H1 (cell line): ENCODE data around the gene CACNG4. TPM values are rescaled to one million over a fixed set of nuclear protein-coding genes. Genes with fewer than 3 reads are reported as not detected.

ENCODE experiments used
- CTCF ChIA-PET: fragments of 300-600 bp; sonication (Branson Sonifier 250); formaldehyde crosslinking; loops from one replicate; lab custom pipeline; 2021; ENCODE audit not compliant: partially characterized antibody; lab: Charles Lee
- POLR2A ChIA-PET: fragments of 300-600 bp; sonication (Branson Sonifier 250); formaldehyde crosslinking; loops from one replicate; lab custom pipeline; 2021; ENCODE audit warnings: inconsistent platforms; ENCODE audit not compliant: partially characterized antibody; lab: Charles Lee
- DNase-seq, 2 experiments: peaks; one replicate each; pipeline versions ENCODE4 v3.0.0 to v3.0.0-alpha.2; 2010 to 2022; ENCODE audit warnings: low spot score in 2 of 2, low read depth in 1 of 2, mixed read lengths in 1 of 2
- FAIRE-seq: peaks from 2 replicates; lab custom pipeline; 2011; peaks lifted over from hg19 to GRCh38; lab: Jason Lieb, UNC
- H2AFZ ChIP-seq: 2 replicates; pipeline ENCODE4 v1.8.1; 2012; ENCODE audit warnings: low read length, inconsistent platforms
- H2AK5ac ChIP-seq: 2 replicates; pipeline ENCODE4 v1.6.1; 2013; ENCODE audit warnings: low read depth, low read length
- H2BK120ac ChIP-seq: replicated peaks from 2 replicates; pipeline ENCODE3; 2013; ENCODE audit warnings: low read depth, low read length, inconsistent platforms
- H2BK12ac ChIP-seq: 2 replicates; pipeline ENCODE4 v1.6.1; 2013; ENCODE audit warnings: low read depth, low read length
- H2BK15ac ChIP-seq: 2 replicates; pipeline ENCODE4 v1.6.1; 2013; ENCODE audit warnings: low read length
- H2BK20ac ChIP-seq: 2 replicates; pipeline ENCODE4 v1.6.1; 2013; ENCODE audit warnings: low read length
- H2BK5ac ChIP-seq: 2 replicates; pipeline ENCODE4 v1.6.1; 2013; ENCODE audit warnings: low read depth, low read length
- H3K14ac ChIP-seq: 2 replicates; pipeline ENCODE4 v1.6.1; 2013; ENCODE audit warnings: inconsistent platforms; ENCODE audit not compliant: insufficient read length
- H3K18ac ChIP-seq: 2 replicates; pipeline ENCODE4 v1.6.1; 2013; ENCODE audit warnings: low read length; ENCODE audit errors: extremely low read depth
- H3K23ac ChIP-seq: 2 replicates; pipeline ENCODE4 v1.6.1; 2013; ENCODE audit warnings: inconsistent platforms; ENCODE audit not compliant: insufficient read length
- H3K23me2 ChIP-seq: 2 replicates; pipeline ENCODE4 v1.6.1; 2013; ENCODE audit warnings: low read depth, low read length
- H3K27ac ChIP-seq: 2 replicates; pipeline ENCODE4 v1.6.1; 2011; ENCODE audit warnings: low read depth, low read length, inconsistent platforms
- H3K27me3 ChIP-seq, 4 experiments: replicated peaks in 1 of 4; 1 replicate in 1 of 4; 2 replicates in 3 of 4; pipeline versions ENCODE4 v1.6.1 to v1.8.1; 2011 to 2013; ENCODE audit warnings: low read length in 3 of 4, mild to moderate bottlenecking in 3 of 4, inconsistent platforms in 2 of 4, mixed read lengths in 2 of 4, moderate library complexity in 1 of 4; ENCODE audit not compliant: control insufficient read depth in 3 of 4, insufficient read depth in 3 of 4; ENCODE audit errors: extremely low read depth in 1 of 4
- H3K36me3 ChIP-seq, 4 experiments: 2 replicates each; pipeline versions ENCODE4 v1.6.1 to v1.8.1; 2011 to 2013; ENCODE audit warnings: mild to moderate bottlenecking in 4 of 4, low read length in 3 of 4, moderate library complexity in 2 of 4, control low read depth in 1 of 4, inconsistent platforms in 1 of 4; ENCODE audit not compliant: insufficient read depth in 4 of 4, control insufficient read depth in 2 of 4
- H3K4ac ChIP-seq: replicated peaks from 2 replicates; pipeline ENCODE3; 2013; ENCODE audit warnings: low read length, low read depth, mixed read lengths, inconsistent platforms; ENCODE audit not compliant: insufficient read length
- H3K4me1 ChIP-seq, 4 experiments: replicated peaks in 1 of 4; 1 replicate in 1 of 4; 2 replicates in 3 of 4; pipeline versions ENCODE4 v1.6.1 to v1.8.1; 2011 to 2013; ENCODE audit warnings: low read length in 3 of 4, inconsistent platforms in 2 of 4, mixed read lengths in 1 of 4; ENCODE audit not compliant: insufficient read depth in 4 of 4, control insufficient read depth in 3 of 4
- H3K4me2 ChIP-seq, 2 experiments: 2 replicates each; pipeline versions ENCODE4 v1.6.1 to v1.8.1; 2011 to 2013; ENCODE audit warnings: low read depth in 2 of 2, low read length in 2 of 2, control low read depth in 1 of 2, inconsistent platforms in 1 of 2, mild to moderate bottlenecking in 1 of 2; ENCODE audit not compliant: insufficient read depth in 1 of 2
- H3K4me3 ChIP-seq, 4 experiments: fragments of 200-600, 300-600 bp in 1 of 4; sonication (generic), shearing (Covaris generic), sonication (Bioruptor Twin) in 1 of 4; 2 replicates each; pipeline versions ENCODE4 v1.5.1 to v1.8.1; 2011 to 2016; ENCODE audit warnings: low read length in 4 of 4, low read depth in 3 of 4, control low read depth in 2 of 4, inconsistent platforms in 2 of 4, mild to moderate bottlenecking in 2 of 4, mixed read lengths in 1 of 4, moderate library complexity in 1 of 4; ENCODE audit not compliant: insufficient read depth in 2 of 4; ENCODE audit errors: extremely low read depth in 1 of 4
- H3K56ac ChIP-seq: replicated peaks from 2 replicates; pipeline ENCODE3; 2013; ENCODE audit warnings: low read depth, mild to moderate bottlenecking, mixed read lengths, low read length, inconsistent platforms; ENCODE audit not compliant: insufficient read length
- H3K79me1 ChIP-seq: 2 replicates; pipeline ENCODE4 v1.6.1; 2013; ENCODE audit warnings: low read depth, low read length, control low read depth
- H3K79me2 ChIP-seq, 2 experiments: 2 replicates each; pipeline versions ENCODE4 v1.6.1 to v1.8.1; 2012 to 2013; ENCODE audit warnings: low read length in 2 of 2, mild to moderate bottlenecking in 2 of 2, inconsistent platforms in 1 of 2; ENCODE audit not compliant: insufficient read depth in 2 of 2, control insufficient read depth in 1 of 2
- H3K9ac ChIP-seq, 4 experiments: replicated peaks in 1 of 4; 1 replicate in 1 of 4; 2 replicates in 3 of 4; pipeline versions ENCODE4 v1.6.1 to v1.8.1; 2011 to 2013; ENCODE audit warnings: low read depth in 3 of 4, low read length in 3 of 4, control low read depth in 2 of 4, mild to moderate bottlenecking in 2 of 4, moderate library complexity in 2 of 4, inconsistent platforms in 1 of 4; ENCODE audit errors: extremely low read depth in 1 of 4
- H3K9me3 ChIP-seq, 2 experiments: 2 replicates each; pipeline versions ENCODE4 v1.6.1 to v1.8.1; 2012 to 2013; ENCODE audit warnings: mild to moderate bottlenecking in 2 of 2, moderate library complexity in 2 of 2, control low read depth in 1 of 2, inconsistent platforms in 1 of 2, low read depth in 1 of 2, low read length in 1 of 2, mixed read lengths in 1 of 2; ENCODE audit not compliant: insufficient read depth in 2 of 2
- H4K20me1 ChIP-seq, 2 experiments: replicated peaks in 1 of 2; 2 replicates each; pipeline versions ENCODE3 to v1.8.1; 2011 to 2013; ENCODE audit warnings: inconsistent platforms in 2 of 2, low read length in 2 of 2, mild to moderate bottlenecking in 1 of 2; ENCODE audit not compliant: insufficient read depth in 2 of 2, control insufficient read depth in 1 of 2
- H4K5ac ChIP-seq: 2 replicates; pipeline ENCODE4 v1.6.1; 2013; ENCODE audit warnings: low read length, low read depth, mixed read lengths, inconsistent platforms; ENCODE audit not compliant: insufficient read length
- H4K8ac ChIP-seq: 2 replicates; pipeline ENCODE4 v1.8.0; 2013; ENCODE audit warnings: mild to moderate bottlenecking, moderate library complexity, low read length, inconsistent platforms; ENCODE audit not compliant: insufficient read depth; ENCODE audit errors: extremely low read depth
- H4K91ac ChIP-seq: replicated peaks from 2 replicates; pipeline ENCODE3; 2013; ENCODE audit warnings: low read length, mixed read lengths, inconsistent platforms; ENCODE audit not compliant: insufficient read length
- ASH2L ChIP-seq: fragments of 200-600, 300-600 bp; sonication (generic); IDR thresholded peaks from one replicate; pipeline ENCODE4 v1.7.1; 2017; ENCODE audit warnings: low read length
- ATF2 ChIP-seq: IDR thresholded peaks from 2 replicates; pipeline ENCODE4 v1.6.1; 2012; ENCODE audit warnings: low read length, inconsistent platforms
- ATF3 ChIP-seq: IDR thresholded peaks from 2 replicates; pipeline ENCODE4 v1.6.1; 2011; ENCODE audit warnings: low read depth, mild to moderate bottlenecking, low read length; ENCODE audit not compliant: insufficient read depth
- HDAC6 ChIP-seq: IDR thresholded peaks from one replicate; pipeline ENCODE4 v1.7.1; 2012; ENCODE audit warnings: low read depth, mild to moderate bottlenecking, inconsistent platforms, low read length, moderate library complexity
- JUN ChIP-seq: IDR thresholded peaks from 2 replicates; pipeline ENCODE4 v1.6.1; 2011; ENCODE audit warnings: low read depth, mild to moderate bottlenecking, improper control_type of control experiment, low read length
- KDM4A ChIP-seq: IDR thresholded peaks from one replicate; pipeline ENCODE4 v1.7.1; 2012; ENCODE audit warnings: low read depth, mild to moderate bottlenecking, moderate library complexity, low read length, inconsistent platforms; ENCODE audit not compliant: severe bottlenecking
- MAX ChIP-seq: IDR thresholded peaks from 2 replicates; pipeline ENCODE4 v1.6.1; 2012; ENCODE audit warnings: inconsistent platforms
- POLR2A ChIP-seq, 2 experiments: IDR thresholded peaks; 1 replicate in 1 of 2; 2 replicates in 1 of 2; pipeline ENCODE4 v1.6.1; 2011; ENCODE audit warnings: low read depth in 2 of 2, low read length in 2 of 2, mild to moderate bottlenecking in 2 of 2; ENCODE audit errors: control extremely low read depth in 1 of 2
- RBBP5 ChIP-seq: IDR thresholded peaks from 2 replicates; pipeline ENCODE4 v1.7.1; 2012; ENCODE audit warnings: low read depth, mild to moderate bottlenecking, inconsistent platforms, low read length, moderate library complexity, borderline replicate concordance
- TAF7 ChIP-seq: optimal IDR thresholded peaks from 2 replicates; pipeline ENCODE3; 2011; ENCODE audit warnings: low read depth, mild to moderate bottlenecking, inconsistent platforms, low read length, moderate library complexity, borderline replicate concordance
- USF2 ChIP-seq: IDR thresholded peaks from 2 replicates; pipeline ENCODE4 v1.6.1; 2011; ENCODE audit warnings: low read length, improper control_type of control experiment
- WGBS, 2 experiments: shearing (Covaris generic) in 1 of 2; methylation state at CpG; one replicate each; pipeline versions ENCODE4 v1.1.6 to v1.1.7; 2013 to 2015; ENCODE audit warnings: low lambda C conversion rate in 2 of 2, mixed read lengths in 2 of 2, inconsistent platforms in 1 of 2, low coverage in 1 of 2, missing lambda C conversion rate in 1 of 2; ENCODE audit not compliant: insufficient replicate concordance in 2 of 2, insufficient coverage in 1 of 2, insufficient read length in 1 of 2; ENCODE audit errors: extremely low coverage in 1 of 2, missing lambda C conversion rate in 1 of 2; 5-methylcytosine and 5-hydroxymethylcytosine counted together
- polyA plus RNA-seq, 7 experiments: library from polyadenylated mRNA; depleted of rRNA in 3 of 7; stranded (reverse) in 5 of 7; unstranded in 2 of 7; fragments of >200 nt in 5 of 7; fragments of 200-250 nt in 2 of 7; gene quantifications; 1 replicate in 5 of 7; 2 replicates in 1 of 7; 4 replicates in 1 of 7; pipeline versions ENCODE4 v1.2.1 to v1.2.3, GENCODE V29; 2011 to 2013; ENCODE audit warnings: missing spikeins in 2 of 7, mixed read lengths in 2 of 7
- total RNA-seq: library from RNA; stranded (reverse); fragmentation: NEBNext Ultra II Directional; extraction: Animal tissue kit (Norgen Biotek cat#: 25700); gene quantifications from 2 replicates; pipeline ENCODE4 v1.2.1, GENCODE V29; 2021

The CACNG4 gene
- total and polyA plus RNA-seq, 2 of the 8 experiments (the other 6 are each of a cell fraction or from before 2014, with no cell fraction given), result 3.6 to 5.6 TPM

DNA sequence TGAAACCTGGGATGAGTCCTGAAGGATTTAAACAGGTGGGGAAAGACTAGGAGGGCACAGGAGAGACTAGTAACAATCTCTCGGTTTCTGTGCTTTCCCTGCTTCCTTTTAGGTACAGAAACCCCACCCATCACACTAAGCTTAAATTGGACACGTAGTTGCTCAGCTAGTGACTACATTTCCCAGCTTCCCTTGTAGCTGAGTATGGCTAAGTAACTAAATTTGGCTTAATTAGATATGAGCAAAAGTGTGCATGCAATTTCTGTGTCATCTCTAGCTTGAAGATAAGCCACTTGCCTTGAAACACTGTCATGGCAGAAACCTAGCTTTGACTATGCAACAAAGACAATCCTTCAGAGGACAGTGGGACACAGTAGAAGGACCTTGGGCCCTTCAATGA, 116.3 kb downstream of the CACNG4 start:
- no peak overlapping the region for H4K91ac ChIP-seq
- TF ChIP-seq ATF3 (no peak), JUN (no peak), POLR2A (IDR thresholded peaks at IDR 0.05; ENCODE audit: control extremely low read depth in 1 of 2, low read depth in 2 of 2, low read length in 2 of 2) (no peak), MAX (no peak), RBBP5 (no peak), USF2 (no peak), KDM4A (no peak), HDAC6 (no peak), ATF2 (no peak), ASH2L (no peak), TAF7 (no peak)
- TF ChIP-seq, all 59 proteins: peak for 0
- Histone ChIP-seq H3K79me1 (no peaks in the 10 kb centered on the region), H3K23me2 (no peaks in the 10 kb centered on the region), H3K4me1 (no peaks in the 10 kb centered on the region), H2AK5ac (no peak overlapping the region), H2BK15ac (no peak overlapping the region), H3K18ac (no peak overlapping the region), H3K4me2 (no peak overlapping the region), H4K8ac (no peak overlapping the region), H3K23ac (no peak overlapping the region), H3K4ac (no peak overlapping the region), H3K4me3 (no peak overlapping the region), H2BK5ac (no peak overlapping the region), H4K20me1 (no peaks in the 10 kb centered on the region), H2AFZ (no peak overlapping the region), H3K9me3 (no peaks in the 10 kb centered on the region), H2BK20ac (no peak overlapping the region), H3K9ac (no peak overlapping the region), H2BK12ac (no peak overlapping the region), H3K56ac (no peak overlapping the region), H2BK120ac (no peak overlapping the region), H3K79me2 (no peaks in the 10 kb centered on the region), H3K27me3 (no peaks in the 10 kb centered on the region), H4K5ac (no peak overlapping the region), H3K14ac (no peak overlapping the region), H3K27ac (no peak overlapping the region), H3K36me3 (peaks cover 0 to 2% (median 0%) of the 10 kb centered on the region in 4 experiments; a peak in 1 of 8 replicates)
- 83% methylated on average over 2 of the region's 2 CpGs; no CpG with 5 or more reads in 1 of the 2 experiments for WGBS, 2 experiments
- no peak for FAIRE-seq
- ChIA-PET CTCF (interaction anchor here (0.5 to 1.9 kb wide), 6 partner anchors 9 to 1628 kb away, joined by 3 to 6 read pairs (median 3); no protein-coding TSS in a partner anchor), POLR2A (no interaction called here)
- no peak for DNase-seq
